GM12878 (cell line): Measurements from ENCODE around the gene GMIP.

Experiments used
- EP300 ChIP-seq, 2 experiments: fragments of 150-350 bp in 1 of 2; IDR thresholded peaks; 2 replicates each; pipeline ENCODE4 v1.6.1; 2011 to 2012; ENCODE audit warnings: low read depth in 2 of 2, low read length in 2 of 2, borderline replicate concordance in 1 of 2, improper control_type of control experiment in 1 of 2, inconsistent platforms in 1 of 2; ENCODE audit not compliant: control insufficient read depth in 1 of 2
- NFIC ChIP-seq: IDR thresholded peaks from 2 replicates; pipeline ENCODE4 v1.6.1; 2012; ENCODE audit warnings: low read depth, mild to moderate bottlenecking, inconsistent platforms, low read length, moderate library complexity

- TF ChIP-seq NFIC (no peak), EP300 (IDR thresholded peaks at IDR 0.05; ENCODE audit: borderline replicate concordance in 1 of 2, control insufficient read depth in 1 of 2, low read depth in 2 of 2, low read length in 2 of 2) (no peak)
These were observed 30.0 kb downstream of the GMIP start for GRCh38 chr19:19613506-19613905.
